ENCODE data around the gene TLE4. TPM values are rescaled to one million over a fixed set of nuclear protein-coding genes. Genes with fewer than 3 reads are reported as not detected.

Gene TLE4
- polyA plus RNA-seq, 3 donors = 21.0 to 107 (median 21.7) TPM

GRCh38 chr9:79570448-79571308 lies 1.1 kb upstream of the TLE4 start:
- Histone ChIP-seq H3K4me1 (ENCODE audit: control insufficient read depth in 1 of 2, insufficient read depth in 2 of 2, low read length in 2 of 2) (peaks cover 47 to 50% of the 10 kb centered on the region in 2 donors), H2AFZ (ENCODE audit: insufficient read depth, low read depth, low read length, poor library complexity, severe bottlenecking) (peak overlapping the region; percentile 82), H3K36me3 (replicated peaks in 1 of 2; ENCODE audit: control insufficient read depth in 1 of 2, insufficient read depth in 2 of 2, low read length in 2 of 2) (peaks cover 2% of the 10 kb centered on the region in 2 donors), H3K9me3 (replicated peaks in 1 of 2; ENCODE audit: control insufficient read depth in 1 of 2, insufficient read depth in 1 of 2, low read length in 2 of 2) (no peaks in the 10 kb centered on the region), H3K9ac (ENCODE audit: insufficient read depth, low read length, poor library complexity, severe bottlenecking) (peak overlapping the region; percentile 38), H3K27ac (ENCODE audit: low read depth in 1 of 2, low read length in 2 of 2) (peak overlapping the region in 1 of 2 donors; percentile 52), H4K20me1 (ENCODE audit: insufficient read depth, low read length) (peaks cover 26% of the 10 kb centered on the region), H3K27me3 (ENCODE audit: control insufficient read depth in 2 of 2, insufficient read depth in 2 of 2, low read length in 2 of 2) (peaks cover 0 to 4% of the 10 kb centered on the region in 2 donors), H3K4me2 (replicated peaks; ENCODE audit: extremely low read depth, low read length, poor library complexity, severe bottlenecking) (peak overlapping the region; percentile 88), H3K79me2 (ENCODE audit: insufficient read depth, low read length) (peaks cover 33% of the 10 kb centered on the region), H3K4me3 (replicated peaks in 1 of 3; ENCODE audit: low read depth in 2 of 3, low read length in 3 of 3) (peak overlapping the region; percentile 60 to 85 (median 72))
- DNase-seq = no peak
- peak overlapping the region in 5 of 7 donors; percentile 7 to 77 (median 68) for H3K27ac Mint-ChIP-seq
- intact Hi-C loops (cut with micrococcal nuclease) = loop anchor here (2.0 to 5.0 kb wide), 4 partner anchors 47 to 132 kb away; no protein-coding TSS in a partner anchor
- WGBS (ENCODE audit: insufficient coverage) = under 1% methylated on average over 59 of the region's 69 CpGs
- no peaks in the 10 kb centered on the region for H3K9me3 Mint-ChIP-seq
- peaks cover 47% of the 10 kb centered on the region for H3K4me1 Mint-ChIP-seq
- H3K36me3 Mint-ChIP-seq = peaks cover 10% of the 10 kb centered on the region in 2 donors
- H3K27me3 Mint-ChIP-seq (ENCODE audit: low read depth in 3 of 3) = peaks cover 0 to 13% (median 11%) of the 10 kb centered on the region in 3 donors
- H3K4me3 Mint-ChIP-seq = peak overlapping the region in 1 of 2 donors; percentile 91
- TF ChIP-seq, protein P1, sequence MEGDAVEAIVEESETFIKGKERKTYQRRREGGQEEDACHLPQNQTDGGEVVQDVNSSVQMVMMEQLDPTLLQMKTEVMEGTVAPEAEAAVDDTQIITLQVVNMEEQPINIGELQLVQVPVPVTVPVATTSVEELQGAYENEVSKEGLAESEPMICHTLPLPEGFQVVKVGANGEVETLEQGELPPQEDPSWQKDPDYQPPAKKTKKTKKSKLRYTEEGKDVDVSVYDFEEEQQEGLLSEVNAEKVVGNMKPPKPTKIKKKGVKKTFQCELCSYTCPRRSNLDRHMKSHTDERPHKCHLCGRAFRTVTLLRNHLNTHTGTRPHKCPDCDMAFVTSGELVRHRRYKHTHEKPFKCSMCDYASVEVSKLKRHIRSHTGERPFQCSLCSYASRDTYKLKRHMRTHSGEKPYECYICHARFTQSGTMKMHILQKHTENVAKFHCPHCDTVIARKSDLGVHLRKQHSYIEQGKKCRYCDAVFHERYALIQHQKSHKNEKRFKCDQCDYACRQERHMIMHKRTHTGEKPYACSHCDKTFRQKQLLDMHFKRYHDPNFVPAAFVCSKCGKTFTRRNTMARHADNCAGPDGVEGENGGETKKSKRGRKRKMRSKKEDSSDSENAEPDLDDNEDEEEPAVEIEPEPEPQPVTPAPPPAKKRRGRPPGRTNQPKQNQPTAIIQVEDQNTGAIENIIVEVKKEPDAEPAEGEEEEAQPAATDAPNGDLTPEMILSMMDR (IDR thresholded peaks at IDR 0.05) = no peak

GRCh38 chr9:79572032-79572607 lies 355 bp downstream of the TLE4 start:
- Mint-ChIP-seq H3K36me3 (peaks cover 21 to 22% of the 10 kb centered on the region in 2 donors), H3K4me3 (no peak overlapping the region), H3K27me3 (ENCODE audit: low read depth in 3 of 3) (peaks cover 0 to 13% (median 11%) of the 10 kb centered on the region in 3 donors), H3K4me1 (peaks cover 57% of the 10 kb centered on the region), H3K9me3 (no peaks in the 10 kb centered on the region), H3K27ac (no peak overlapping the region)
- Histone ChIP-seq H3K4me2 (replicated peaks; ENCODE audit: extremely low read depth, low read length, poor library complexity, severe bottlenecking) (peak overlapping the region; percentile 89), H3K27ac (ENCODE audit: low read depth in 1 of 2, low read length in 2 of 2) (peak overlapping the region; percentile 82 to 92), H4K20me1 (ENCODE audit: insufficient read depth, low read length) (peaks cover 35% of the 10 kb centered on the region), H3K79me2 (ENCODE audit: insufficient read depth, low read length) (peaks cover 47% of the 10 kb centered on the region), H2AFZ (ENCODE audit: insufficient read depth, low read depth, low read length, poor library complexity, severe bottlenecking) (no peak overlapping the region), H3K4me3 (replicated peaks in 1 of 3; ENCODE audit: low read depth in 2 of 3, low read length in 3 of 3) (peak overlapping the region; percentile 93 to 98 (median 98)), H3K9me3 (replicated peaks in 1 of 2; ENCODE audit: control insufficient read depth in 1 of 2, insufficient read depth in 1 of 2, low read length in 2 of 2) (no peaks in the 10 kb centered on the region), H3K9ac (ENCODE audit: insufficient read depth, low read length, poor library complexity, severe bottlenecking) (peak overlapping the region; percentile 92), H3K27me3 (ENCODE audit: control insufficient read depth in 2 of 2, insufficient read depth in 2 of 2, low read length in 2 of 2) (peaks cover 0 to 4% of the 10 kb centered on the region in 2 donors), H3K36me3 (replicated peaks in 1 of 2; ENCODE audit: control insufficient read depth in 1 of 2, insufficient read depth in 2 of 2, low read length in 2 of 2) (peaks cover 6 to 15% of the 10 kb centered on the region in 2 donors), H3K4me1 (ENCODE audit: control insufficient read depth in 1 of 2, insufficient read depth in 2 of 2, low read length in 2 of 2) (peaks cover 51 to 57% of the 10 kb centered on the region in 2 donors)
- TF ChIP-seq, protein P1 (IDR thresholded peaks at IDR 0.05) = no peak
- WGBS (ENCODE audit: insufficient coverage) = under 1% methylated on average over 41 of the region's 48 CpGs
- peak in 2 of 3 donors; percentile 52 to 63 for DNase-seq
- intact Hi-C loops (cut with micrococcal nuclease) = loop anchor here (5.0 kb wide), 3 partner anchors 45 to 130 kb away; no protein-coding TSS in a partner anchor

All from CD14-positive monocyte (primary cell).